Measurements from ENCODE around the gene E2F2. TPM values are rescaled to one million over a fixed set of nuclear protein-coding genes. Genes with fewer than 3 reads are reported as not detected.
"Not testable (repeated sequence)": the region's sequence is repeated elsewhere in the genome, so short reads cannot be mapped to it uniquely, and the experiment has no call there.

Gene E2F2
- total RNA-seq, 1 donor from 2014 or later = 1.3 TPM

DNA sequence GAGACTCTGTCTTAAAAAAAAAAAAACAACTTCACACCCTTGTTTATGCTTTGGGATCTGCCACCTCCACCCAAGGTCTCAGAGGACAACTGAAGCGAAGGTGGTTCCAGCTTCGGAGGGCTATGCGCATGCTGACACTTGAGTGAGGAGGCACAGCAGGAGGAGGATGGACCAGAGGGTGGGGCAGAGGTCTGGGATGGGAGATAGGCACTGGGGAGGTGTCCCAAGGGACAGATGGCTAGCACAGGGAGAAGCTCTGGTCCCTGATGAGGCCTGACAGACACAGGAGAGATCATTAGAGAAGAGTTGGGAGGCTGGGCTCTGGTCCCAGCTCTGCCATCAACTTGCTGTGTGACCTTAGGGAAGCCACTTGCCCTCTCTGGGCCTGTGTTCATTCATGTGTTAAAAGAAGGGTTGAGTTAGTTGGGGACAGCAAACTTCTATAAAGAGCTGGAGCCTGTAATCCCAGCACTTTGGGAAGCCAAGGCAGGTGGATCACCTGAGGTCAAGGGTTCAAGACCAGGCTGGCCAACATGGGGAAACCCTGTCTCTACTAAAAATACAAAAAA lies 16.8 kb downstream of the E2F2 start:
- TF ChIP-seq, protein P1, sequence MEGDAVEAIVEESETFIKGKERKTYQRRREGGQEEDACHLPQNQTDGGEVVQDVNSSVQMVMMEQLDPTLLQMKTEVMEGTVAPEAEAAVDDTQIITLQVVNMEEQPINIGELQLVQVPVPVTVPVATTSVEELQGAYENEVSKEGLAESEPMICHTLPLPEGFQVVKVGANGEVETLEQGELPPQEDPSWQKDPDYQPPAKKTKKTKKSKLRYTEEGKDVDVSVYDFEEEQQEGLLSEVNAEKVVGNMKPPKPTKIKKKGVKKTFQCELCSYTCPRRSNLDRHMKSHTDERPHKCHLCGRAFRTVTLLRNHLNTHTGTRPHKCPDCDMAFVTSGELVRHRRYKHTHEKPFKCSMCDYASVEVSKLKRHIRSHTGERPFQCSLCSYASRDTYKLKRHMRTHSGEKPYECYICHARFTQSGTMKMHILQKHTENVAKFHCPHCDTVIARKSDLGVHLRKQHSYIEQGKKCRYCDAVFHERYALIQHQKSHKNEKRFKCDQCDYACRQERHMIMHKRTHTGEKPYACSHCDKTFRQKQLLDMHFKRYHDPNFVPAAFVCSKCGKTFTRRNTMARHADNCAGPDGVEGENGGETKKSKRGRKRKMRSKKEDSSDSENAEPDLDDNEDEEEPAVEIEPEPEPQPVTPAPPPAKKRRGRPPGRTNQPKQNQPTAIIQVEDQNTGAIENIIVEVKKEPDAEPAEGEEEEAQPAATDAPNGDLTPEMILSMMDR (IDR thresholded peaks at IDR 0.05) = no peak

GRCh38 chr1:23509896-23510295 lies 21.1 kb downstream of the E2F2 start:
- Mint-ChIP-seq H3K27me3 (ENCODE audit: unreplicated experiment) (no peaks in the 10 kb centered on the region), H3K27ac (ENCODE audit: unreplicated experiment) (no peak overlapping the region), H3K36me3 (ENCODE audit: unreplicated experiment) (no peaks in the 10 kb centered on the region), H3K4me3 (ENCODE audit: unreplicated experiment) (no peak overlapping the region), H3K9me3 (ENCODE audit: unreplicated experiment) (no peaks in the 10 kb centered on the region), H3K4me1 (ENCODE audit: unreplicated experiment) (no peaks in the 10 kb centered on the region)
- TF ChIP-seq, protein P1 (IDR thresholded peaks at IDR 0.05) = no peak
- no peak for DNase-seq (ENCODE audit: extremely low spot score, unreplicated experiment)

More for the DNA sequence above, 16.8 kb downstream of the E2F2 start:
- Mint-ChIP-seq H3K36me3 (ENCODE audit: unreplicated experiment) (no peaks in the 10 kb centered on the region), H3K27me3 (ENCODE audit: unreplicated experiment) (no peaks in the 10 kb centered on the region), H3K4me1 (ENCODE audit: unreplicated experiment) (no peaks in the 10 kb centered on the region), H3K9me3 (ENCODE audit: unreplicated experiment) (no peaks in the 10 kb centered on the region), H3K27ac (ENCODE audit: unreplicated experiment) (no peak overlapping the region), H3K4me3 (ENCODE audit: unreplicated experiment) (no peak overlapping the region)
- no peak for DNase-seq (ENCODE audit: extremely low spot score, unreplicated experiment)

- TF ChIP-seq, protein P1 (IDR thresholded peaks at IDR 0.05) = no peak
- Mint-ChIP-seq H3K27me3 (ENCODE audit: unreplicated experiment) (no peaks in the 10 kb centered on the region), H3K9me3 (ENCODE audit: unreplicated experiment) (no peaks in the 10 kb centered on the region), H3K36me3 (ENCODE audit: unreplicated experiment) (no peaks in the 10 kb centered on the region), H3K27ac (ENCODE audit: unreplicated experiment) (no peak overlapping the region), H3K4me1 (ENCODE audit: unreplicated experiment) (no peaks in the 10 kb centered on the region), H3K4me3 (ENCODE audit: unreplicated experiment) (no peak overlapping the region)
- no peak for DNase-seq (ENCODE audit: extremely low spot score, unreplicated experiment)
Measured at GRCh38 chr1:23506376-23507107, 24.5 kb downstream of the E2F2 start.

DNA sequence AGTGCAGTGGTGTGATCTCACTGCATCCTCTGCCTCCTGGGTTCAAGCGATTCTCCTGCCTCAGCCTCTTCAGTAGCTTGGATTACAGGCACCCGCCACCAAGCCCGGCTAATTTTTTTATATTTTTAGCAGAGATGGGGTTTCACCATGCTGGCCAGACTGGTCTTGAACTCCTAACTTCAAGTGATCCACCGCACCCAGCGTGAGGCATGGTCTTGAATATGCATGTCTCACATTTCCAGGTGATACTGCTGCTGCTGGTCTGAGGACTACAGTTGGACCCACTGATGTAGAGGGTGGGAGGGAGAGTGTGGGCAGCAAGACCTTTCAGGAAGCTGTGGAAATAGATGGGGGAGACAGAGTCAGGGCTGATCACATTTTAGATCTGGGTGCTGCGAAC lies 25.2 kb downstream of the E2F2 start:
- no peak overlapping the region for H3K27ac Mint-ChIP-seq (ENCODE audit: unreplicated experiment)
- H3K27me3 Mint-ChIP-seq (ENCODE audit: unreplicated experiment) = no peaks in the 10 kb centered on the region
- H3K4me3 Mint-ChIP-seq (ENCODE audit: unreplicated experiment) = no peak overlapping the region
- no peaks in the 10 kb centered on the region for H3K36me3 Mint-ChIP-seq (ENCODE audit: unreplicated experiment)
- TF ChIP-seq, protein P1 (IDR thresholded peaks at IDR 0.05) = no peak
- H3K4me1 Mint-ChIP-seq (ENCODE audit: unreplicated experiment) = no peaks in the 10 kb centered on the region
- no peak for DNase-seq (ENCODE audit: extremely low spot score, unreplicated experiment)
- no peaks in the 10 kb centered on the region for H3K9me3 Mint-ChIP-seq (ENCODE audit: unreplicated experiment)

GRCh38 chr1:23504156-23504555 lies 26.9 kb downstream of the E2F2 start:
- not testable (repeated sequence) for H3K36me3 Mint-ChIP-seq (ENCODE audit: unreplicated experiment); H3K4me1 Mint-ChIP-seq (ENCODE audit: unreplicated experiment); H3K27ac Mint-ChIP-seq (ENCODE audit: unreplicated experiment); H3K9me3 Mint-ChIP-seq (ENCODE audit: unreplicated experiment); H3K27me3 Mint-ChIP-seq (ENCODE audit: unreplicated experiment); H3K4me3 Mint-ChIP-seq (ENCODE audit: unreplicated experiment); DNase-seq (ENCODE audit: extremely low spot score, unreplicated experiment)

Data from osteocyte (in vitro differentiated cells).